Neural cell (in vitro differentiated cells): ENCODE measurements around the gene APOBR.

Source experiments
- EP300 ChIP-seq: fragments of 450-650 bp; conservative IDR thresholded peaks from 2 replicates; pipeline ENCODE4 v1.6.1; 2014; ENCODE audit warnings: antibody characterized with exemption, mild to moderate bottlenecking, moderate library complexity; ENCODE audit not compliant: poor library complexity, severe bottlenecking
- EZH2 ChIP-seq: fragments of 200-600, 300-800 bp; shearing (Covaris generic), sonication (generic); IDR thresholded peaks from 2 replicates; pipeline ENCODE4 v1.6.1; 2014; ENCODE audit warnings: antibody characterized with exemption, low read length, borderline replicate concordance, mild to moderate bottlenecking; ENCODE audit not compliant: insufficient read depth, poor library complexity, severe bottlenecking
- TF ChIP-seq, protein P1 (sequence below): fragments of 450-650 bp; IDR thresholded peaks from 2 replicates; pipeline ENCODE4 v1.5.1; 2014; ENCODE audit warnings: antibody characterized with exemption, mild to moderate bottlenecking, moderate library complexity; ENCODE audit not compliant: poor library complexity, severe bottlenecking
- TF ChIP-seq, protein P2 (sequence below): IDR thresholded peaks from 2 replicates; pipeline ENCODE4 v1.6.1; 2012; ENCODE audit warnings: borderline replicate concordance

DNA sequence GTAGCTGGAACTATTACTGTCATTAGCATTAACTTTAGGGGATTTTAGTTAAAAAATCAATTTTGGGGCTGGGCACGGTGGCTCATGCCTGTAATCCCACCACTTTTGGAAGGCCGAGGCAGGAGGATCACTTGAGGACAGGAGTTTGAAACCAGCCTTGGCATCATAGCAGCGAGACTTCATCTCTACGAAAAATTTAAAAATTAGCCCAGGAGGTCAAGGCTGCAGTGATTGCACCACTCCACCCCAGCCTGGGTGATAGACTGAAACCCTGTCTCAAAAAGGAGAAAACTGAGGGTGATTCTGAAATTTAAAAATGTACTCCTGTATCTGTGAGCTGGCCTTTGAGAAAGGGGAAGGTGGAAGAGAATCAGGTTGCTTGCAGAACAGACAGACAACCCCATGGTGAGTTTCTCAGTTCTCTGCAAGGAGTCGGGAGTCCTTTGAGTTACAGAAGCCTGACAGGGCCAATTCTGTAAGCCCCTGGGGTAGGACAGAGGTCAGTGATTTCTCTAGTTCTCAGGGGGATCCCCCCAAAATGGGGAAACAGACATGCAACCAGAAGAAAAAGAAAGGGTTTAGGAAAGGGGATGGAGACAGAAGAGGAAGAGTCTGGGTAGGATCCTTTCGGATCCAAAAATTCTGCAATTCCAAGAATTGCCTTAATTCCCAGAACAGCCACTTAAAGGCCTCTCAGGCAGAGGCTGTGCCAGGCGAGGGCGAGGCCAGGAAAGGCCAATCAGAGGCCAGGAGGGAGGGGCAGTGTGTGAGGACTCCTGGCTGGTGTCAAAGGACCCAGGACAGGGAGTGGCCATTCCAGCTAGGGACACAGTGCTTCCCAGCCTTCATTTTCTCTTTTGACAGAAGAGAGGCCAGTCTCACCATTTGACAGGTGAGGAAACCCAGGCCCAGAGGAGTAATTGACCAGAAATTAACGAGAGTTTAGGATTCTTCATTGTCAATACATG is 37.6 kb downstream of the APOBR start:
- TF ChIP-seq, protein P1, sequence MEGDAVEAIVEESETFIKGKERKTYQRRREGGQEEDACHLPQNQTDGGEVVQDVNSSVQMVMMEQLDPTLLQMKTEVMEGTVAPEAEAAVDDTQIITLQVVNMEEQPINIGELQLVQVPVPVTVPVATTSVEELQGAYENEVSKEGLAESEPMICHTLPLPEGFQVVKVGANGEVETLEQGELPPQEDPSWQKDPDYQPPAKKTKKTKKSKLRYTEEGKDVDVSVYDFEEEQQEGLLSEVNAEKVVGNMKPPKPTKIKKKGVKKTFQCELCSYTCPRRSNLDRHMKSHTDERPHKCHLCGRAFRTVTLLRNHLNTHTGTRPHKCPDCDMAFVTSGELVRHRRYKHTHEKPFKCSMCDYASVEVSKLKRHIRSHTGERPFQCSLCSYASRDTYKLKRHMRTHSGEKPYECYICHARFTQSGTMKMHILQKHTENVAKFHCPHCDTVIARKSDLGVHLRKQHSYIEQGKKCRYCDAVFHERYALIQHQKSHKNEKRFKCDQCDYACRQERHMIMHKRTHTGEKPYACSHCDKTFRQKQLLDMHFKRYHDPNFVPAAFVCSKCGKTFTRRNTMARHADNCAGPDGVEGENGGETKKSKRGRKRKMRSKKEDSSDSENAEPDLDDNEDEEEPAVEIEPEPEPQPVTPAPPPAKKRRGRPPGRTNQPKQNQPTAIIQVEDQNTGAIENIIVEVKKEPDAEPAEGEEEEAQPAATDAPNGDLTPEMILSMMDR: no peak
- TF ChIP-seq EP300 (no peak), EZH2 (no peak)
- TF ChIP-seq, protein P2, sequence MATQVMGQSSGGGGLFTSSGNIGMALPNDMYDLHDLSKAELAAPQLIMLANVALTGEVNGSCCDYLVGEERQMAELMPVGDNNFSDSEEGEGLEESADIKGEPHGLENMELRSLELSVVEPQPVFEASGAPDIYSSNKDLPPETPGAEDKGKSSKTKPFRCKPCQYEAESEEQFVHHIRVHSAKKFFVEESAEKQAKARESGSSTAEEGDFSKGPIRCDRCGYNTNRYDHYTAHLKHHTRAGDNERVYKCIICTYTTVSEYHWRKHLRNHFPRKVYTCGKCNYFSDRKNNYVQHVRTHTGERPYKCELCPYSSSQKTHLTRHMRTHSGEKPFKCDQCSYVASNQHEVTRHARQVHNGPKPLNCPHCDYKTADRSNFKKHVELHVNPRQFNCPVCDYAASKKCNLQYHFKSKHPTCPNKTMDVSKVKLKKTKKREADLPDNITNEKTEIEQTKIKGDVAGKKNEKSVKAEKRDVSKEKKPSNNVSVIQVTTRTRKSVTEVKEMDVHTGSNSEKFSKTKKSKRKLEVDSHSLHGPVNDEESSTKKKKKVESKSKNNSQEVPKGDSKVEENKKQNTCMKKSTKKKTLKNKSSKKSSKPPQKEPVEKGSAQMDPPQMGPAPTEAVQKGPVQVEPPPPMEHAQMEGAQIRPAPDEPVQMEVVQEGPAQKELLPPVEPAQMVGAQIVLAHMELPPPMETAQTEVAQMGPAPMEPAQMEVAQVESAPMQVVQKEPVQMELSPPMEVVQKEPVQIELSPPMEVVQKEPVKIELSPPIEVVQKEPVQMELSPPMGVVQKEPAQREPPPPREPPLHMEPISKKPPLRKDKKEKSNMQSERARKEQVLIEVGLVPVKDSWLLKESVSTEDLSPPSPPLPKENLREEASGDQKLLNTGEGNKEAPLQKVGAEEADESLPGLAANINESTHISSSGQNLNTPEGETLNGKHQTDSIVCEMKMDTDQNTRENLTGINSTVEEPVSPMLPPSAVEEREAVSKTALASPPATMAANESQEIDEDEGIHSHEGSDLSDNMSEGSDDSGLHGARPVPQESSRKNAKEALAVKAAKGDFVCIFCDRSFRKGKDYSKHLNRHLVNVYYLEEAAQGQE: no peak
